Ovary (tissue), 9 donors: ENCODE results near the gene GJC2. TPM values are rescaled to one million over a fixed set of nuclear protein-coding genes. Genes with fewer than 3 reads are reported as not detected.

Experiments
- DNase-seq, 5 donors: peaks; one replicate each; pipeline ENCODE4 v3.0.0-alpha.2; 2019 to 2020
- H3K27ac ChIP-seq, 2 donors: fragments of 200-600 bp; one replicate each; pipeline versions ENCODE4 v1.5.1 to v1.8.0; 2019 to 2022
- H3K27me3 ChIP-seq: fragments of 200-600 bp; one replicate; pipeline ENCODE4 v1.8.0; 2022
- H3K36me3 ChIP-seq: fragments of 200-600 bp; sonication (generic); one replicate; pipeline ENCODE4 v1.5.1; 2019
- H3K4me1 ChIP-seq: one replicate; pipeline ENCODE4 v1.8.1; 2013; ENCODE audit warnings: mild to moderate bottlenecking, moderate library complexity; ENCODE audit not compliant: insufficient read depth
- H3K4me3 ChIP-seq: fragments of 200-600 bp; sonication (generic); one replicate; pipeline ENCODE4 v1.5.1; 2017
- H3K9me3 ChIP-seq, 2 donors: fragments of 200-600 bp in 1 of 2; sonication (generic) in 1 of 2; one replicate each; pipeline versions ENCODE4 v1.5.1 to v1.8.1; 2013 to 2019; ENCODE audit warnings: mild to moderate bottlenecking in 1 of 2, moderate library complexity in 1 of 2
- EP300 ChIP-seq: sonication (generic); formaldehyde crosslinking; IDR thresholded peaks from one replicate; pipeline ENCODE4 v1.6.1; 2017; ENCODE audit warnings: antibody characterized with exemption
- POLR2A ChIP-seq: fragments of 450-650 bp; IDR thresholded peaks from one replicate; pipeline ENCODE4 v1.6.1; 2017; ENCODE audit warnings: antibody characterized with exemption, mild to moderate bottlenecking, moderate library complexity
- WGBS, 3 donors: extraction: QIAGEN DNeasy Blood & Tissue Kit in 1 of 3; methylation state at CpG; one replicate each; pipeline versions ENCODE4 v1.1.5 to v1.1.7; 2013 to 2017; 5-methylcytosine and 5-hydroxymethylcytosine counted together
- intact Hi-C, 4 donors: fragments of 100-400 bp; cut with DNase I; formaldehyde crosslinking; loops; one replicate each; pipeline versions ENCODE4 v1.11.0 to v1.15.1; 2022 to 2023
- polyA plus RNA-seq, 2 donors: library from polyadenylated mRNA; stranded (reverse); fragments of 200-250 nt in 1 of 2; fragments of 350-450 nt in 1 of 2; fragmentation: Illumina TruSeq in 1 of 2; extraction: RNeasy Lipid Tissue Mini Kit (QIAGEN cat#74804) in 1 of 2; gene quantifications; one replicate each; pipeline ENCODE4 v1.2.3, GENCODE V29; 2013 to 2014
- total RNA-seq, 7 donors: library from RNA; depleted of rRNA in 2 of 7; stranded (reverse); fragments of >200 nt in 2 of 7; fragmentation: NEBNext Ultra II Directional in 3 of 7; extraction: Animal tissue kit (Norgen Biotek cat#: 25700) in 3 of 7; gene quantifications; one replicate each; pipeline versions ENCODE4 v1.1.0 to v1.2.4, GENCODE V29; 2016 to 2023
- TF ChIP-seq, protein P1 (sequence below), 3 donors: fragments of 450-650 bp in 2 of 3; fragments of 200-600 bp in 1 of 3; IDR thresholded peaks; one replicate each; pipeline versions ENCODE4 v1.5.1 to v1.8.0; 2016 to 2022; ENCODE audit warnings: antibody characterized with exemption in 3 of 3, mild to moderate bottlenecking in 1 of 3
- donor health status: DM: no; HTN: no; CAD: no; lungs with moderate emphysema.
- donor health status: DM: no; HTN: no; CAD: no.
- donor health status: Bipolar disorder and iron deficiency.
- donor health status: DM: yes; HTN: yes; CAD: no.
- donor health status: DM: no; HTN: no; CAD: no.
- donor health status: DM: yes; HTN: yes; CAD: no.

Gene GJC2
- total and polyA plus RNA-seq, 9 donors = 0.18 to 12.6 (median 6.1) TPM

DNA sequence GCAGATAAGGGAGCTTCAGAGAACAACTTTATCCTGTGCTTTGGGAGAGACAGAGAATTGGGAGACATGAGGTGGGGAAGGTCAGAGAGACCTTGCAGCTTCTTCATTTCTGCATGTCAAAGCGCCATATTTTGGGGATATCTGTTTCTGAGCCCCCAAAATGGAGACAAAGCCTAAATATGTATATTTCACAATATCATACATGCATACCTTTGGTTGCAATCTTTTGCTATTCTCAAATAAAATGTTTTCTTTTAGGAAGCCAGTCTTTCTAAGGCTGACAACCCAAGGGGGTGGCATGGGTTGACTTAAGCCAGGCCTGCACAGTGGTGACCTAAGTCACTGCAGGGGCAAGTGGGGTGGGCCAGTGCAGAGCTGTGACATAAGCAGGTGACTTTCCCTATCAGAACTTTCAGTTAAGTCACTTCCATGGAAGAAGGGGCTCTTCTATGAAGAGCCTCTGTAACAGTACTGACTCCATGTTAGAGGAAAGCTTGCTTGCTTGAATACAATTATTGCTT lies 26.7 kb upstream of the GJC2 start:
- H3K9me3 ChIP-seq = no peaks in the 10 kb centered on the region
- TF ChIP-seq, protein P1, sequence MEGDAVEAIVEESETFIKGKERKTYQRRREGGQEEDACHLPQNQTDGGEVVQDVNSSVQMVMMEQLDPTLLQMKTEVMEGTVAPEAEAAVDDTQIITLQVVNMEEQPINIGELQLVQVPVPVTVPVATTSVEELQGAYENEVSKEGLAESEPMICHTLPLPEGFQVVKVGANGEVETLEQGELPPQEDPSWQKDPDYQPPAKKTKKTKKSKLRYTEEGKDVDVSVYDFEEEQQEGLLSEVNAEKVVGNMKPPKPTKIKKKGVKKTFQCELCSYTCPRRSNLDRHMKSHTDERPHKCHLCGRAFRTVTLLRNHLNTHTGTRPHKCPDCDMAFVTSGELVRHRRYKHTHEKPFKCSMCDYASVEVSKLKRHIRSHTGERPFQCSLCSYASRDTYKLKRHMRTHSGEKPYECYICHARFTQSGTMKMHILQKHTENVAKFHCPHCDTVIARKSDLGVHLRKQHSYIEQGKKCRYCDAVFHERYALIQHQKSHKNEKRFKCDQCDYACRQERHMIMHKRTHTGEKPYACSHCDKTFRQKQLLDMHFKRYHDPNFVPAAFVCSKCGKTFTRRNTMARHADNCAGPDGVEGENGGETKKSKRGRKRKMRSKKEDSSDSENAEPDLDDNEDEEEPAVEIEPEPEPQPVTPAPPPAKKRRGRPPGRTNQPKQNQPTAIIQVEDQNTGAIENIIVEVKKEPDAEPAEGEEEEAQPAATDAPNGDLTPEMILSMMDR (IDR thresholded peaks at IDR 0.05) = no peak
- TF ChIP-seq EP300 (no peak), POLR2A (no peak)
- intact Hi-C loops = no loop called here

DNA sequence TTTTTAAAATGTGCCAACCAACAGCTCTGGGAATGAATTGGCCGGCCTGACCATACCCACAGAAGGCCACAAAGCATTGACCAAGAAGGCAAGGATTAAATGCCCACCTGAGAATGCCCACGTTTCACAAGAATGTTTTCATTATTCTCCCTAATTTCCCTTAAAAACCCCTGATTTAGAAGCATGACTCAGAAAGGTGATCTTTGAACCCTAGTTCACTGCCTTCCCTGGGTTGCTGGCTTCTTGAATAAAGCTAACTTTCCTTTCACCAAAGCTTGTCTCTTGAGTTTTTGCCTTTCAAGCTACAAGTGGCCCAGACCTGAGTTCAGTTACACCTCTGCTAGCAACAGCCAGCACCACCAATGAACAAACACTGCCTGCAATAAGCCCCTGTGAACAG lies 26.2 kb upstream of the GJC2 start:
- intact Hi-C loops = no loop called here
- H3K9me3 ChIP-seq = no peaks in the 10 kb centered on the region
- H3K27ac ChIP-seq = no peak overlapping the region
- WGBS, 3 donors = 54 to 59% (median 58%) methylated on average over 2 of the region's 2 CpGs
- TF ChIP-seq, protein P1 (IDR thresholded peaks at IDR 0.05) = no peak
- TF ChIP-seq POLR2A = no peak
- no peak for TF ChIP-seq EP300
- DNase-seq = no peak
- no peaks in the 10 kb centered on the region for H3K27me3 ChIP-seq
- no peaks in the 10 kb centered on the region for H3K36me3 ChIP-seq
- no peaks in the 10 kb centered on the region for H3K4me1 ChIP-seq
- H3K4me3 ChIP-seq = no peak overlapping the region

More for the DNA sequence above, 26.7 kb upstream of the GJC2 start:
- H3K4me3 ChIP-seq = no peak overlapping the region
- no peak overlapping the region for H3K27ac ChIP-seq
- 59 to 63% (median 61%) methylated on average over 1 of the region's 1 CpG for WGBS, 3 donors
- no peaks in the 10 kb centered on the region for H3K27me3 ChIP-seq
- no peak for DNase-seq
- no peaks in the 10 kb centered on the region for H3K36me3 ChIP-seq
- H3K4me1 ChIP-seq = no peaks in the 10 kb centered on the region

DNA sequence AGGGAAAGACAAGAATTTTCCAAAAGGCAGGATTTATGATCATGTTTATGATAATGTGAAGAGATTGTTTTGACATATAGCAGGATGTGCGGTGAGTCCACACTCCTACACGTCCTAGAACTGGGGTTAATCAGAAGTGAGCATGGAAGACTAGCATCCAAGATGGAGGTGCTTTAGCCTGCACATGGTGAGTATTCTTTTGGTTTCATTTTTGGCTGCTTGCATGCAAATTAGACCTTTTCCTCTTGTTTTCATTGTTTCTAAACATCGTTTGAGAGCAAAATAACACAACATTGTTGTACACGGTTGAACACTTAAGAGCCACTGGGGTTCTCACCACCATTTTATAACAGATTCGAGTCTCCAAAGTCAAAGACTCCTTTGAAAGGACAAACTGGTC lies 24.5 kb upstream of the GJC2 start:
- TF ChIP-seq POLR2A = no peak
- TF ChIP-seq, protein P1 (IDR thresholded peaks at IDR 0.05) = no peak
- no peak for TF ChIP-seq EP300
- intact Hi-C loops = no loop called here
- Histone ChIP-seq H3K36me3 (no peaks in the 10 kb centered on the region), H3K4me1 (no peaks in the 10 kb centered on the region), H3K27ac (no peak overlapping the region), H3K9me3 (no peaks in the 10 kb centered on the region), H3K4me3 (no peak overlapping the region), H3K27me3 (no peaks in the 10 kb centered on the region)
- WGBS, 3 donors = 46 to 58% (median 48%) methylated on average over 5 of the region's 5 CpGs
- no peak for DNase-seq

DNA sequence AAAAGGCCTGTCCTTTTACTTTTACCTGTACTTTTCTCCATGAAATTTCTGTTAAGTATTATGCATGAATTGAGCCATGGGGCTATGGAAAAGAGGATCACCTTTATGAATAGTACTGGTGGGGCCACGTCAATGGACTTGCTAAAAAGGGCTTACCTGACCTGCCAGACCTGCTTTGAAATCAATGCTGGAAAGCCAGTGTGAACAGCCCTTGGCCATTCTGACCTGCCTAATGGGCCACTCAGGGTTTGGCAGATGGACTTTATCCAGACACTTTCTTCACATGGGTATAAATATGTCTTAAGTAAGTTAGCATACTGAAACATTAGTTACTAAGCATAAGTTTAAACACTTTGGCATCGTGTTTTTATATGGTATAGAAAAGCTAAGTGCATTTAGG lies 18.0 kb upstream of the GJC2 start:
- Histone ChIP-seq H3K27me3 (no peaks in the 10 kb centered on the region), H3K4me3 (no peak overlapping the region), H3K36me3 (no peaks in the 10 kb centered on the region), H3K4me1 (no peaks in the 10 kb centered on the region), H3K27ac (no peak overlapping the region), H3K9me3 (no peaks in the 10 kb centered on the region)
- no peak for DNase-seq
- no peak for TF ChIP-seq POLR2A
- TF ChIP-seq, protein P1 (IDR thresholded peaks at IDR 0.05) = no peak
- TF ChIP-seq EP300 = no peak
- WGBS, 3 donors = 88 to 93% (median 88%) methylated on average over 2 of the region's 2 CpGs
- intact Hi-C loops = loop anchor here in 1 of 4 donors (5.0 to 10.0 kb wide), 2 partner anchors 353 to 381 kb away; partner anchors contain the start of gene RNF187
